Hepatocyte (in vitro differentiated cells): ENCODE data around the gene CRYBA4. TPM values are rescaled to one million over a fixed set of nuclear protein-coding genes. Genes with fewer than 3 reads are reported as not detected.

Source experiments
- DNase-seq: peaks from one replicate; pipeline ENCODE4 v3.0.0-alpha.2; 2016; ENCODE audit warnings: low spot score
- H2AFZ ChIP-seq: fragments of 200-600 bp; sonication (generic); 2 replicates; pipeline ENCODE4 v1.6.0; 2016; ENCODE audit warnings: antibody characterized with exemption, mild to moderate bottlenecking
- H3K27ac ChIP-seq: fragments of 200-600 bp; sonication (generic); 2 replicates; pipeline ENCODE4 v1.5.1; 2016; ENCODE audit warnings: mild to moderate bottlenecking
- H3K27me3 ChIP-seq: fragments of 200-600 bp; sonication (generic); 2 replicates; pipeline ENCODE4 v1.6.1; 2016
- H3K36me3 ChIP-seq: fragments of 200-600 bp; sonication (generic); replicated peaks from 2 replicates; pipeline ENCODE4 v1.5.1; 2016; ENCODE audit warnings: low read depth; ENCODE audit not compliant: insufficient read depth
- H3K4me1 ChIP-seq: fragments of 200-600 bp; sonication (generic); 2 replicates; pipeline ENCODE4 v1.5.1; 2016; ENCODE audit warnings: mild to moderate bottlenecking, moderate library complexity; ENCODE audit not compliant: insufficient read depth
- H3K4me2 ChIP-seq: fragments of 200-600 bp; sonication (generic); 2 replicates; pipeline ENCODE4 v1.6.0; 2016
- H3K4me3 ChIP-seq: fragments of 200-600 bp; sonication (generic); 2 replicates; pipeline ENCODE4 v1.5.1; 2016; ENCODE audit warnings: mild to moderate bottlenecking
- H3K79me2 ChIP-seq: fragments of 200-600 bp; sonication (generic); 2 replicates; pipeline ENCODE4 v1.6.0; 2017; ENCODE audit warnings: mild to moderate bottlenecking
- H3K9me2 ChIP-seq: fragments of 200-600 bp; sonication (generic); replicated peaks from 2 replicates; pipeline ENCODE4 v1.6.0; 2017; ENCODE audit warnings: mild to moderate bottlenecking; ENCODE audit not compliant: insufficient read depth
- H3K9me3 ChIP-seq: fragments of 200-600 bp; sonication (generic); 2 replicates; pipeline ENCODE4 v1.5.1; 2016; ENCODE audit warnings: low read depth, mild to moderate bottlenecking
- H4K20me1 ChIP-seq: fragments of 200-600 bp; sonication (generic); 2 replicates; pipeline ENCODE4 v1.6.0; 2016; ENCODE audit warnings: mild to moderate bottlenecking; ENCODE audit not compliant: insufficient read depth, poor library complexity, severe bottlenecking
- CTCF ChIP-seq: fragments of 200-600 bp; sonication (generic); IDR thresholded peaks from 2 replicates; pipeline ENCODE4 v1.5.1; 2016; ENCODE audit warnings: antibody characterized with exemption, mild to moderate bottlenecking; ENCODE audit not compliant: poor library complexity
- EZH2 ChIP-seq: fragments of 200-600 bp; sonication (generic); IDR thresholded peaks from 2 replicates; pipeline ENCODE4 v1.6.1; 2016; ENCODE audit warnings: antibody characterized with exemption, mild to moderate bottlenecking, borderline replicate concordance
- EZH2phosphoT487 ChIP-seq: fragments of 200-600 bp; sonication (generic); IDR thresholded peaks from one replicate; pipeline ENCODE4 v1.6.1; 2018; ENCODE audit warnings: antibody characterized with exemption, mild to moderate bottlenecking, low read depth, moderate library complexity; ENCODE audit not compliant: unreplicated experiment, severe bottlenecking
- WGBS: methylation state at CpG from one replicate; pipeline ENCODE4 v1.1.6; 2016; ENCODE audit warnings: low lambda C conversion rate; ENCODE audit errors: missing lambda C conversion rate; 5-methylcytosine and 5-hydroxymethylcytosine counted together
- polyA plus RNA-seq: library from polyadenylated mRNA; unstranded; fragments of >200 nt; fragmentation: Nextera tagmentation; extraction: Ambion mirVana; gene quantifications from 2 replicates; pipeline ENCODE4 v1.2.1, GENCODE V29; 2016
- total RNA-seq: library from RNA; depleted of rRNA; stranded (reverse); fragments of >200 nt; gene quantifications from 2 replicates; pipeline ENCODE4 v1.2.3, GENCODE V29; 2014

The CRYBA4 gene
- total and polyA plus RNA-seq, 2 experiments from 2014 or later, result not detected

DNA sequence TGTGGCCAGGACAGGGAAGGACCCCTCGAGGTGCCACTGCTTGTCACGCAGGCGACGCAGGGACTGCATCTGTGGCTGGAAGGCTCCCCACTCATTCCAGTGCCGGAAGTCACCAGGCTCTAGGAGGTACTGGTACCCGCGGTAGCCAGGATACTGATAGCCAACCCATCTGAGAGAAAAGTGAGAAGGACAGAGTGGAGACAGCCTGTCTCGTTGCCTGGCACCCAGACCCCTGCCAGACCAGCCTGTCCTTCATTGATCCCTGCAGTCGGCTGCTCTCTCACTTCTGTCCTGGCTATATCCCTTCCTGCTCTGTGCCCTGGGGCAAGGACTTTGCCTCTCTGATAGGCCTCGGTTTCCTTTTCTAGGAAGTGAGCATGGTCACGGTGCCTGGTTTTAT is 22.3 kb upstream of the CRYBA4 start:
- no peaks in the 10 kb centered on the region for H3K9me2 ChIP-seq
- no peaks in the 10 kb centered on the region for H3K79me2 ChIP-seq
- no peak overlapping the region for H3K4me2 ChIP-seq
- H2AFZ ChIP-seq, result no peak overlapping the region
- H4K20me1 ChIP-seq, result no peaks in the 10 kb centered on the region
- DNase-seq, result no peak
- H3K27ac ChIP-seq, result no peak overlapping the region
- TF ChIP-seq EZH2, result no peak
- no peaks in the 10 kb centered on the region for H3K27me3 ChIP-seq
- WGBS, result 84% methylated on average over 11 of the region's 11 CpGs
- H3K4me1 ChIP-seq, result no peaks in the 10 kb centered on the region
- no peaks in the 10 kb centered on the region for H3K36me3 ChIP-seq
- H3K4me3 ChIP-seq, result no peak overlapping the region
- H3K9me3 ChIP-seq, result no peaks in the 10 kb centered on the region

DNA sequence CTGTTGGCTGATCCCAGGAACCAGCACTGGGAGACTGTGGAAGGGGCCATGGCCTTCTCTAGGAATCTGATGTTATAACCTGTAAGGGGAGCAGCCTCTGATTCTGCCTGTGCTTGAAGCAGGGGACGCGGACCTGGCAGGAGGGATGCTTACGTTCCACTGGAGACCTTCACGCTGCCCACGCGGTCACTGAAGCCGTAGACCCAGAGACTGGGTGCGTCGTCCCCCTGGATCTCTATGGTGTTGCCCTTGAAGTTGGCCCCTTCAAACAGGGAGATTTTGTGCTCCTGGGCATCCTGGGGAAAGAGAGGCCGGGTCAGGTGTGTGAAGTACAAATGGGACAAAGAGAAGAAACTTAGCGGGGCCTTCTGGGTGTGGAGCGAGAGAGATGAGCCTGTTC is 20.0 kb upstream of the CRYBA4 start:
- WGBS, result 91% methylated on average over 12 of the region's 12 CpGs
- no peaks in the 10 kb centered on the region for H3K79me2 ChIP-seq
- H3K27me3 ChIP-seq, result no peaks in the 10 kb centered on the region
- no peak overlapping the region for H3K4me3 ChIP-seq
- H3K27ac ChIP-seq, result no peak overlapping the region
- no peaks in the 10 kb centered on the region for H3K4me1 ChIP-seq
- H3K4me2 ChIP-seq, result no peak overlapping the region
- H2AFZ ChIP-seq, result no peak overlapping the region
- H4K20me1 ChIP-seq, result no peaks in the 10 kb centered on the region
- TF ChIP-seq EZH2, result no peak
- TF ChIP-seq EZH2phosphoT487, result no peak
- no peaks in the 10 kb centered on the region for H3K36me3 ChIP-seq
- H3K9me3 ChIP-seq, result no peaks in the 10 kb centered on the region
- no peaks in the 10 kb centered on the region for H3K9me2 ChIP-seq
- no peak for DNase-seq

DNA sequence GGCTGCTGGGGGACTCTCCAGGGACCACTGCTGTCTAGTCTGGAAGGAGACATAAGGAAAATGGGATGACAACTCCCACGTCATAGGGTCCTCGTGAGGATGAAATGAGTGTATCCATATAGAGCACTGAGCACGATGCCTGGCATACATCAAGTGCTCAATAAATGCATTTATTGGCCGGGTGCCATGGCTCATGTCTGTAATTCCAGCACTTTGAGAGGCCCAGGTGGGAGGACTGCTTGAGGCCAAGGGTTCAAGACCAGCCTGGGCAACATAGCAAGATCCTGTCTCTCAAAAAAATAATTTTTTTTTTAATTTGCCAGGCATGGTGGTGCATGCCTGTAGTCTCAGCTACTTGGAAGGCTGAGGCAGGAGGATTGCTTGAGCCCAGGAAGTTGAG is 19.6 kb upstream of the CRYBA4 start:
- no peak for DNase-seq
- no peaks in the 10 kb centered on the region for H3K27me3 ChIP-seq
- no peaks in the 10 kb centered on the region for H3K36me3 ChIP-seq
- no peaks in the 10 kb centered on the region for H4K20me1 ChIP-seq
- no peak overlapping the region for H3K4me2 ChIP-seq
- WGBS, result 87% methylated on average over 4 of the region's 4 CpGs
- H2AFZ ChIP-seq, result no peak overlapping the region
- H3K79me2 ChIP-seq, result no peaks in the 10 kb centered on the region
- no peaks in the 10 kb centered on the region for H3K9me3 ChIP-seq
- H3K4me3 ChIP-seq, result no peak overlapping the region
- no peaks in the 10 kb centered on the region for H3K4me1 ChIP-seq
- TF ChIP-seq EZH2 (no peak), EZH2phosphoT487 (no peak), CTCF (no peak)
- H3K27ac ChIP-seq, result no peak overlapping the region
- no peaks in the 10 kb centered on the region for H3K9me2 ChIP-seq

- no peak for DNase-seq
- Histone ChIP-seq H3K79me2 (no peaks in the 10 kb centered on the region), H3K36me3 (no peaks in the 10 kb centered on the region), H2AFZ (no peak overlapping the region), H3K4me3 (no peak overlapping the region), H3K4me2 (no peak overlapping the region), H3K9me3 (no peaks in the 10 kb centered on the region), H4K20me1 (no peaks in the 10 kb centered on the region), H3K27me3 (peaks cover 11% of the 10 kb centered on the region), H3K9me2 (no peaks in the 10 kb centered on the region), H3K27ac (no peak overlapping the region), H3K4me1 (no peaks in the 10 kb centered on the region)
- TF ChIP-seq CTCF (no peak), EZH2 (no peak), EZH2phosphoT487 (no peak)
- WGBS, result 78% methylated on average over 1 of the region's 1 CpG
These were observed 17.4 kb upstream of the CRYBA4 start for GRCh38 chr22:26604368-26604767.

GRCh38 chr22:26606611-26607010 is 15.2 kb upstream of the CRYBA4 start:
- Histone ChIP-seq H3K27me3 (peaks cover 11% of the 10 kb centered on the region), H3K4me2 (no peak overlapping the region), H3K4me1 (no peaks in the 10 kb centered on the region), H2AFZ (no peak overlapping the region), H3K27ac (no peak overlapping the region), H4K20me1 (no peaks in the 10 kb centered on the region), H3K9me2 (no peaks in the 10 kb centered on the region), H3K9me3 (no peaks in the 10 kb centered on the region), H3K79me2 (no peaks in the 10 kb centered on the region), H3K4me3 (no peak overlapping the region), H3K36me3 (no peaks in the 10 kb centered on the region)
- WGBS, result 93% methylated on average over 4 of the region's 4 CpGs
- no peak for DNase-seq
- TF ChIP-seq CTCF (no peak), EZH2 (no peak), EZH2phosphoT487 (no peak)
